OCI-LY1 (cell line): ENCODE data around the gene UQCR11.

ENCODE experiments used
- H2AFZ ChIP-seq: fragments of 200-600 bp; sonication (generic), shearing (Covaris generic); 2 replicates; pipeline ENCODE4 v1.6.0; 2014; ENCODE audit warnings: antibody characterized with exemption, mild to moderate bottlenecking, low read length
- H3F3A ChIP-seq: fragments of 200-600 bp; sonication (generic), shearing (Covaris generic); 2 replicates; pipeline ENCODE4 v1.6.0; 2014; ENCODE audit warnings: mild to moderate bottlenecking, antibody characterized with exemption, low read length, moderate library complexity; ENCODE audit not compliant: insufficient read depth
- H3K27ac ChIP-seq: fragments of 200-600 bp; sonication (generic); 2 replicates; pipeline ENCODE4 v1.5.1; 2014; ENCODE audit warnings: low read length, mixed run types, mild to moderate bottlenecking, low read depth; ENCODE audit not compliant: poor library complexity, severe bottlenecking
- H3K27me3 ChIP-seq: fragments of 200-600 bp; sonication (generic); 2 replicates; pipeline ENCODE4 v1.6.0; 2014; ENCODE audit warnings: antibody characterized with exemption, mild to moderate bottlenecking, low read length, moderate library complexity; ENCODE audit not compliant: insufficient read depth
- H3K36me3 ChIP-seq: fragments of 200-600 bp; sonication (generic); 2 replicates; pipeline ENCODE4 v1.6.1; 2014; ENCODE audit warnings: mild to moderate bottlenecking, antibody characterized with exemption, low read length, moderate library complexity, mixed read lengths; ENCODE audit not compliant: insufficient read depth
- H3K4me1 ChIP-seq: fragments of 200-600 bp; sonication (generic); 2 replicates; pipeline ENCODE4 v1.5.1; 2014; ENCODE audit warnings: mild to moderate bottlenecking, low read length, moderate library complexity; ENCODE audit not compliant: insufficient read depth, severe bottlenecking
- H3K4me2 ChIP-seq: fragments of 200-600 bp; sonication (generic), shearing (Covaris generic); 2 replicates; pipeline ENCODE4 v1.6.1; 2014; ENCODE audit warnings: low read length
- H3K4me3 ChIP-seq: fragments of 200-600 bp; sonication (generic); 2 replicates; pipeline ENCODE4 v1.5.1; 2014; ENCODE audit warnings: low read length, low read depth, mild to moderate bottlenecking, mixed read lengths; ENCODE audit not compliant: poor library complexity, severe bottlenecking
- H3K79me2 ChIP-seq: fragments of 200-600 bp; shearing (Covaris generic); 2 replicates; pipeline ENCODE4 v1.6.1; 2016; ENCODE audit warnings: mixed run types, low read length, mixed read lengths; ENCODE audit not compliant: insufficient read depth
- H3K9ac ChIP-seq: fragments of 200-600 bp; sonication (generic), shearing (Covaris generic); 2 replicates; pipeline ENCODE4 v1.6.1; 2014; ENCODE audit warnings: mild to moderate bottlenecking, low read length, mixed read lengths
- H3K9me2 ChIP-seq: fragments of 200-600 bp; sonication (generic), shearing (Covaris generic); 2 replicates; pipeline ENCODE4 v1.6.1; 2014; ENCODE audit warnings: low read depth, mild to moderate bottlenecking, low read length, mixed read lengths
- H3K9me3 ChIP-seq: fragments of 200-600 bp; shearing (Covaris generic); 2 replicates; pipeline ENCODE4 v1.6.1; 2014; ENCODE audit warnings: low read length, mixed read lengths
- H4K20me1 ChIP-seq: fragments of 200-600 bp; sonication (generic), shearing (Covaris generic); 2 replicates; pipeline ENCODE4 v1.6.0; 2016; ENCODE audit warnings: mild to moderate bottlenecking, low read length; ENCODE audit not compliant: insufficient read depth
- CTCF ChIP-seq: fragments of 200-600 bp; sonication (generic), shearing (Covaris generic); IDR thresholded peaks from 2 replicates; pipeline ENCODE4 v1.5.1; 2017; ENCODE audit warnings: mild to moderate bottlenecking, antibody characterized with exemption, low read length, moderate library complexity, mixed read lengths
- EZH2 ChIP-seq: fragments of 200-600 bp; sonication (generic), shearing (Covaris generic); IDR thresholded peaks from 2 replicates; pipeline ENCODE4 v1.8.0; 2017; ENCODE audit warnings: borderline replicate concordance, mixed run types, mild to moderate bottlenecking, antibody characterized with exemption, low read length, moderate library complexity, mixed read lengths

The UQCR11 gene

GRCh38 chr19:1577929-1578618, 27.2 kb downstream of the UQCR11 start:
- Histone ChIP-seq H3K27ac (no peak overlapping the region), H3K9me2 (no peaks in the 10 kb centered on the region), H4K20me1 (no peaks in the 10 kb centered on the region), H3K4me1 (no peaks in the 10 kb centered on the region), H3K27me3 (no peaks in the 10 kb centered on the region), H3K36me3 (peaks cover 71% of the 10 kb centered on the region), H2AFZ (no peak overlapping the region), H3K4me2 (no peak overlapping the region), H3K79me2 (no peaks in the 10 kb centered on the region), H3F3A (no peaks in the 10 kb centered on the region), H3K9ac (no peak overlapping the region), H3K9me3 (no peaks in the 10 kb centered on the region), H3K4me3 (no peak overlapping the region)
- TF ChIP-seq CTCF: no peak
- no peak for TF ChIP-seq EZH2

- H3K4me3 ChIP-seq: no peak overlapping the region
- TF ChIP-seq CTCF (no peak), EZH2 (no peak)
Measured at GRCh38 chr19:1577090-1577928, 28.0 kb downstream of the UQCR11 start.

GRCh38 chr19:1576242-1577089, 28.8 kb downstream of the UQCR11 start:
- H4K20me1 ChIP-seq: no peaks in the 10 kb centered on the region
- H3K4me2 ChIP-seq: no peak overlapping the region
- H3K4me3 ChIP-seq: no peak overlapping the region
- no peaks in the 10 kb centered on the region for H3K9me2 ChIP-seq
- H3K27ac ChIP-seq: no peak overlapping the region
- TF ChIP-seq CTCF: no peak
- no peak for TF ChIP-seq EZH2
- no peaks in the 10 kb centered on the region for H3K4me1 ChIP-seq
- no peaks in the 10 kb centered on the region for H3F3A ChIP-seq
- no peaks in the 10 kb centered on the region for H3K9me3 ChIP-seq
- no peaks in the 10 kb centered on the region for H3K79me2 ChIP-seq
- H3K36me3 ChIP-seq: peaks cover 56% of the 10 kb centered on the region
- no peak overlapping the region for H2AFZ ChIP-seq
- no peaks in the 10 kb centered on the region for H3K27me3 ChIP-seq
- no peak overlapping the region for H3K9ac ChIP-seq

More at GRCh38 chr19:1577090-1577928, 28.0 kb downstream of the UQCR11 start:
- no peak overlapping the region for H3K4me2 ChIP-seq
- H3K9ac ChIP-seq: no peak overlapping the region
- H4K20me1 ChIP-seq: no peaks in the 10 kb centered on the region
- H2AFZ ChIP-seq: no peak overlapping the region
- H3F3A ChIP-seq: no peaks in the 10 kb centered on the region
- H3K36me3 ChIP-seq: peaks cover 65% of the 10 kb centered on the region
- no peaks in the 10 kb centered on the region for H3K79me2 ChIP-seq
- H3K27me3 ChIP-seq: no peaks in the 10 kb centered on the region
- H3K27ac ChIP-seq: no peak overlapping the region
- no peaks in the 10 kb centered on the region for H3K9me2 ChIP-seq
- no peaks in the 10 kb centered on the region for H3K4me1 ChIP-seq
- no peaks in the 10 kb centered on the region for H3K9me3 ChIP-seq
